NCI-H345 treated with DMSO at 0.1 percent for 48 hours (cell line): ENCODE data around the gene PHF21A.
A peak's percentile ranks its signal among the peaks of the same experiment; 100 is the strongest.
"Not testable (repeated sequence)": the region's sequence is repeated elsewhere in the genome, so short reads cannot be mapped to it uniquely, and the experiment has no call there.

Experiments used
- DNase-seq: peaks from one replicate; lab custom pipeline; 2025; ENCODE audit not compliant: unreplicated experiment; lab: John Stamatoyannopoulos, UW

The PHF21A gene

GRCh38 chr11:46038529-46038928 is 82.7 kb downstream of the PHF21A start:
- no peak for DNase-seq

- DNase-seq, result no peak
These were observed 84.3 kb downstream of the PHF21A start for GRCh38 chr11:46036969-46037368.

GRCh38 chr11:46036009-46036408 is 85.2 kb downstream of the PHF21A start:
- DNase-seq, result no peak

- no peak for DNase-seq
These were observed 87.2 kb downstream of the PHF21A start for GRCh38 chr11:46034041-46034440.

GRCh38 chr11:46026606-46027293 is 94.5 kb downstream of the PHF21A start:
- DNase-seq, result no peak

- no peak for DNase-seq
These were observed 101.1 kb downstream of the PHF21A start for GRCh38 chr11:46020084-46020599.

- no peak for DNase-seq
These were observed 102.6 kb downstream of the PHF21A start for GRCh38 chr11:46018651-46019050.

GRCh38 chr11:46017341-46017740 is 103.9 kb downstream of the PHF21A start:
- DNase-seq, result no peak

GRCh38 chr11:46015941-46016340 is 105.3 kb downstream of the PHF21A start:
- no peak for DNase-seq

GRCh38 chr11:46014168-46014567 is 107.1 kb downstream of the PHF21A start:
- not testable (repeated sequence) for DNase-seq

- no peak for DNase-seq
These were observed 109.1 kb downstream of the PHF21A start for GRCh38 chr11:46012185-46012584.

GRCh38 chr11:46010100-46010499 is 111.2 kb downstream of the PHF21A start:
- DNase-seq, result no peak

GRCh38 chr11:46009647-46010046 is 111.6 kb downstream of the PHF21A start:
- no peak for DNase-seq

GRCh38 chr11:46006418-46007070 is 114.7 kb downstream of the PHF21A start:
- DNase-seq, result peak; percentile 37

- no peak for DNase-seq
These were observed 117.7 kb downstream of the PHF21A start for GRCh38 chr11:46003572-46003971.

- no peak for DNase-seq
These were observed 119.1 kb downstream of the PHF21A start for GRCh38 chr11:46002189-46002588.

- no peak for DNase-seq
These were observed 119.8 kb downstream of the PHF21A start for GRCh38 chr11:46001448-46001914.

GRCh38 chr11:45997599-45997998 is 123.7 kb downstream of the PHF21A start:
- no peak for DNase-seq

- no peak for DNase-seq
These were observed 125.9 kb downstream of the PHF21A start for GRCh38 chr11:45995342-45995734.

GRCh38 chr11:45994371-45995341 is 126.6 kb downstream of the PHF21A start:
- no peak for DNase-seq

- DNase-seq, result no peak
These were observed 127.7 kb downstream of the PHF21A start for GRCh38 chr11:45993531-45994001.
